ENCODE results near the gene ZBTB42. TPM values are rescaled to one million over a fixed set of nuclear protein-coding genes. Genes with fewer than 3 reads are reported as not detected.

Gene ZBTB42
- polyA plus RNA-seq, 1 of the 3 experiments (the other 2 are of a cell fraction): 3.1 TPM

DNA sequence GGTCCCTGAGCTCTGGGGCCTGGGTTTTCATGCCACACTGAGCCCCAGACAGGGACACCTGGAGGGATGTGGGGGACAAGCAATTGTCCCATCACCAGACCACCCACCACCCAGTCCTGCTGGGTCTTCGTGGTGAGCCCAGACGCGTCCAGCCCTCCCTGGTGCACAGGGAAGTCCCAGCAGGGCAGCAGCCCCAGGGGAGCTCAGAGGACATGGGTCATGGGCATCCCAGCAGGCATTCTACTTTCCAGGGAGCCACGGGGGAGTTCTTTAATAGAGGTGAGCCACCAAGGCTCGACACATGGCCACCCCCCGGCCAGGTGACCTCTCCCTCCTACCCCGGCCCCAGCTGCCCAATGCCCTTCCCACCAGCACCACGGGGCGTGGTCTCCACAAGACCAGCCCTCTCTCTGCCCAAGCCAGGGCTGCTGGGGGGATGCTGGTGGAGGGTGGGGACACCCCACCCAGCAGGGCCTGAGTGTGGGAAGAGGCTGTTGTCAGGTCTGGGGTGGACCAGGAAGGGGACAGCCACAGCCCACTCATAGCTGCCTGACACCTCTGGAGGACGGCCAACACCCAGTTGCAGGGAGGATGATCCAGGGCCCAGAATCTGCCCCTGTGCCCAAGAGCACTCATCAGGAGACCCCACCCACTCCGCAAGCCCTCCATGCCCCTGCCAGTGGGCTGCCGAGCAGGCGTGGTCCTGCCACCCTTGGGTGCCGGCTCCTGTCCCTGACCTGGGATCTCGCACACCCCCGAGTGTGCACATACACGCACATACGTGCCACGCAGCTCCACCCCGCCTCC lies 19.4 kb upstream of the ZBTB42 start:
- H3K27ac ChIP-seq (ENCODE audit: low read depth in 2 of 2, low read length in 1 of 2): no peak overlapping the region
- no peak for TF ChIP-seq GATA2 (CRISPR knock-in tag; IDR thresholded peaks at IDR 0.05)
- TF ChIP-seq NRF1 (IDR thresholded peaks at IDR 0.05; ENCODE audit: low read depth, low read length): no peak
- TF ChIP-seq, protein P1, sequence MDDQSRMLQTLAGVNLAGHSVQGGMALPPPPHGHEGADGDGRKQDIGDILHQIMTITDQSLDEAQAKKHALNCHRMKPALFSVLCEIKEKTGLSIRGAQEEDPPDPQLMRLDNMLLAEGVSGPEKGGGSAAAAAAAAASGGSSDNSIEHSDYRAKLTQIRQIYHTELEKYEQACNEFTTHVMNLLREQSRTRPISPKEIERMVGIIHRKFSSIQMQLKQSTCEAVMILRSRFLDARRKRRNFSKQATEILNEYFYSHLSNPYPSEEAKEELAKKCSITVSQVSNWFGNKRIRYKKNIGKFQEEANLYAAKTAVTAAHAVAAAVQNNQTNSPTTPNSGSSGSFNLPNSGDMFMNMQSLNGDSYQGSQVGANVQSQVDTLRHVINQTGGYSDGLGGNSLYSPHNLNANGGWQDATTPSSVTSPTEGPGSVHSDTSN (IDR thresholded peaks at IDR 0.05): no peak
- TF ChIP-seq MEF2A (IDR thresholded peaks at IDR 0.05; ENCODE audit: borderline replicate concordance, low read depth): no peak
- no peak for TF ChIP-seq FOSL2 (IDR thresholded peaks at IDR 0.05; ENCODE audit: borderline replicate concordance, low read depth)
- no peak for TF ChIP-seq FOXJ3 (CRISPR knock-in tag; IDR thresholded peaks at IDR 0.05)
- TF ChIP-seq ELF1 (IDR thresholded peaks at IDR 0.05): no peak
- no peak for TF ChIP-seq EZH2phosphoT487 (IDR thresholded peaks at IDR 0.05; ENCODE audit: borderline replicate concordance, low read depth)
- TF ChIP-seq SIN3A (IDR thresholded peaks at IDR 0.05; ENCODE audit: borderline replicate concordance, low read depth, low read length): no peak
- TF ChIP-seq TAF1 (IDR thresholded peaks at IDR 0.05; ENCODE audit: borderline replicate concordance, low read depth, low read length): no peak
- TF ChIP-seq SMC3 (IDR thresholded peaks at IDR 0.05; ENCODE audit: low read depth, low read length): no peak
- no peak for TF ChIP-seq RCOR1 (IDR thresholded peaks at IDR 0.05; ENCODE audit: low read length)
- TF ChIP-seq NFIC (IDR thresholded peaks at IDR 0.05; ENCODE audit: borderline replicate concordance): no peak
- peaks cover 19% of the 10 kb centered on the region for H3K79me2 ChIP-seq (ENCODE audit: insufficient read depth)
- POLR2A ChIA-PET: no interaction called here
- CTCF ChIA-PET: interaction anchor here (1.2 to 1.6 kb wide), 4 partner anchors 13 to 45 kb away, joined by 3 to 6 read pairs (median 4); no protein-coding TSS in a partner anchor
- peaks cover 0 to 34% of the 10 kb centered on the region in 2 experiments for H3K36me3 ChIP-seq (replicated peaks in 1 of 2; ENCODE audit: control insufficient read depth in 1 of 2, insufficient read depth in 2 of 2, low read length in 1 of 2)
- no peak for DNase-seq
- no peaks in the 10 kb centered on the region for H3K27me3 ChIP-seq (ENCODE audit: insufficient read depth)
- H3K9ac ChIP-seq: no peak overlapping the region
- no peaks in the 10 kb centered on the region for H3K4me1 ChIP-seq (ENCODE audit: control insufficient read depth in 1 of 2, insufficient read depth in 2 of 2, low read depth in 1 of 2, low read length in 1 of 2)
- no peak overlapping the region for H2AFZ ChIP-seq (ENCODE audit: low read depth)
- H3K9me2 ChIP-seq: no peaks in the 10 kb centered on the region
- H3K9me3 ChIP-seq: no peaks in the 10 kb centered on the region
- H3F3A ChIP-seq (replicated peaks; ENCODE audit: insufficient read depth): no peaks in the 10 kb centered on the region
- WGBS (ENCODE audit: low lambda C conversion rate): 95% methylated on average over 11 of the region's 20 CpGs
- peaks cover 51% of the 10 kb centered on the region for H4K20me1 ChIP-seq (ENCODE audit: insufficient read depth)
- no peak overlapping the region for H3K4me2 ChIP-seq
- H3K4me3 ChIP-seq (ENCODE audit: low read depth in 2 of 2, low read length in 1 of 2): no peak overlapping the region

DNA sequence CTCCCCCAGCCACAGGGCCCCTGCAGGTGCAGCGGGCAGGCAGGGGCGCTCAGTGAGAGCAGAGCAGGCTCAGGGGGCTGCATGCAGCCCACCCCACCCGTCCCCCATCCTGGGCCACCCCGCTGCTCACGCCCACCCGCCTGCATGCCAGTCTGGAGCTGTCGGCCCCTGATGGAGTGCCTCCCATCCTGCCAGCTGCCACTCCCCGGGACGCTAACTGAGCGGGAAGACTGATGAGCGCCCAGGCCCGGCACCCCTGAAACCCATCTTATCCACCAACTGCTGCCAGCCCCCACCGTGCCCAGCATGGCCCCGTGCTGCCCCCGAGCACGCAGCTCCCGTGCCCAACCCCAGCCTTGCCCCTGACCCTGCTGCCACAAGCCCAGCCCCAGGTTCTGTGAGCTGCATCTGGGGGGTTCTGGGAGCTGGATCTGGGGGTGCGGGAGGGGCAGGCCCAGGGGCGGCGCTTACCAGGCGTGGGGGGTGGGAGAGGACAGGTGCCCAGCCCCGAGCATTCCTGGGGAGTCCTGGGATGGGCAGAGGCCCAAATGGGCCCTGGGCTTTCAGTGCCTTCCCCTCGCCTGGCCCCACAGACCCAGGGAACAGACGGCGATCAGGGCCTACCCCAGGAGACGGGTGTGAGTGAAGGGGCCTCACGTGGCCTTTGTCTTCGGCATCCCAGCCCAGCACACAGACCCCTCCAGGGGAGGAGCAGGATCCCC lies 18.7 kb upstream of the ZBTB42 start:
- H3K27ac ChIP-seq (ENCODE audit: low read depth in 2 of 2, low read length in 1 of 2): no peak overlapping the region
- no peaks in the 10 kb centered on the region for H3K9me2 ChIP-seq
- peaks cover 0 to 32% of the 10 kb centered on the region in 2 experiments for H3K36me3 ChIP-seq (replicated peaks in 1 of 2; ENCODE audit: control insufficient read depth in 1 of 2, insufficient read depth in 2 of 2, low read length in 1 of 2)
- CTCF ChIA-PET: interaction anchor here (1.2 to 1.3 kb wide), 3 partner anchors 13 to 45 kb away, joined by 3 to 6 read pairs (median 4); no protein-coding TSS in a partner anchor
- H3K9me3 ChIP-seq: no peaks in the 10 kb centered on the region
- no peak overlapping the region for H3K4me3 ChIP-seq (ENCODE audit: low read depth in 2 of 2, low read length in 1 of 2)
- no peak overlapping the region for H2AFZ ChIP-seq (ENCODE audit: low read depth)
- H3K4me1 ChIP-seq (ENCODE audit: control insufficient read depth in 1 of 2, insufficient read depth in 2 of 2, low read depth in 1 of 2, low read length in 1 of 2): no peaks in the 10 kb centered on the region
- peaks cover 26% of the 10 kb centered on the region for H3K79me2 ChIP-seq (ENCODE audit: insufficient read depth)
- POLR2A ChIA-PET: no interaction called here
- H3K9ac ChIP-seq: no peak overlapping the region
- no peak overlapping the region for H3K4me2 ChIP-seq
- peaks cover 51% of the 10 kb centered on the region for H4K20me1 ChIP-seq (ENCODE audit: insufficient read depth)
- DNase-seq: no peak
- no peaks in the 10 kb centered on the region for H3K27me3 ChIP-seq (ENCODE audit: insufficient read depth)
- H3F3A ChIP-seq (replicated peaks; ENCODE audit: insufficient read depth): no peaks in the 10 kb centered on the region
- WGBS (ENCODE audit: low lambda C conversion rate): 100% methylated on average over 4 of the region's 28 CpGs
- TF ChIP-seq, protein P2, sequence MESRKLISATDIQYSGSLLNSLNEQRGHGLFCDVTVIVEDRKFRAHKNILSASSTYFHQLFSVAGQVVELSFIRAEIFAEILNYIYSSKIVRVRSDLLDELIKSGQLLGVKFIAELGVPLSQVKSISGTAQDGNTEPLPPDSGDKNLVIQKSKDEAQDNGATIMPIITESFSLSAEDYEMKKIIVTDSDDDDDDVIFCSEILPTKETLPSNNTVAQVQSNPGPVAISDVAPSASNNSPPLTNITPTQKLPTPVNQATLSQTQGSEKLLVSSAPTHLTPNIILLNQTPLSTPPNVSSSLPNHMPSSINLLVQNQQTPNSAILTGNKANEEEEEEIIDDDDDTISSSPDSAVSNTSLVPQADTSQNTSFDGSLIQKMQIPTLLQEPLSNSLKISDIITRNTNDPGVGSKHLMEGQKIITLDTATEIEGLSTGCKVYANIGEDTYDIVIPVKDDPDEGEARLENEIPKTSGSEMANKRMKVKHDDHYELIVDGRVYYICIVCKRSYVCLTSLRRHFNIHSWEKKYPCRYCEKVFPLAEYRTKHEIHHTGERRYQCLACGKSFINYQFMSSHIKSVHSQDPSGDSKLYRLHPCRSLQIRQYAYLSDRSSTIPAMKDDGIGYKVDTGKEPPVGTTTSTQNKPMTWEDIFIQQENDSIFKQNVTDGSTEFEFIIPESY (IDR thresholded peaks at IDR 0.05; ENCODE audit: borderline replicate concordance, low read depth): no peak
- no peak for TF ChIP-seq EZH2phosphoT487 (IDR thresholded peaks at IDR 0.05; ENCODE audit: borderline replicate concordance, low read depth)
- TF ChIP-seq, protein P3, sequence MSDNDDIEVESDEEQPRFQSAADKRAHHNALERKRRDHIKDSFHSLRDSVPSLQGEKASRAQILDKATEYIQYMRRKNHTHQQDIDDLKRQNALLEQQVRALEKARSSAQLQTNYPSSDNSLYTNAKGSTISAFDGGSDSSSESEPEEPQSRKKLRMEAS (IDR thresholded peaks at IDR 0.05; ENCODE audit: low read depth): no peak
- no peak for TF ChIP-seq EP300 (IDR thresholded peaks at IDR 0.05; ENCODE audit: borderline replicate concordance in 1 of 2, low read depth in 1 of 2, low read length in 1 of 2)
- TF ChIP-seq ELF1 (IDR thresholded peaks at IDR 0.05): no peak
- TF ChIP-seq GATA2 (CRISPR knock-in tag; IDR thresholded peaks at IDR 0.05): no peak
- no peak for TF ChIP-seq GABPA (IDR thresholded peaks at IDR 0.05; ENCODE audit: low read depth)
- TF ChIP-seq, protein P4, sequence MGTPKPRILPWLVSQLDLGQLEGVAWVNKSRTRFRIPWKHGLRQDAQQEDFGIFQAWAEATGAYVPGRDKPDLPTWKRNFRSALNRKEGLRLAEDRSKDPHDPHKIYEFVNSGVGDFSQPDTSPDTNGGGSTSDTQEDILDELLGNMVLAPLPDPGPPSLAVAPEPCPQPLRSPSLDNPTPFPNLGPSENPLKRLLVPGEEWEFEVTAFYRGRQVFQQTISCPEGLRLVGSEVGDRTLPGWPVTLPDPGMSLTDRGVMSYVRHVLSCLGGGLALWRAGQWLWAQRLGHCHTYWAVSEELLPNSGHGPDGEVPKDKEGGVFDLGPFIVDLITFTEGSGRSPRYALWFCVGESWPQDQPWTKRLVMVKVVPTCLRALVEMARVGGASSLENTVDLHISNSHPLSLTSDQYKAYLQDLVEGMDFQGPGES (IDR thresholded peaks at IDR 0.05; ENCODE audit: low read depth, low read length): no peak
- TF ChIP-seq JUND (IDR thresholded peaks at IDR 0.05): no peak
- TF ChIP-seq CHD2 (IDR thresholded peaks at IDR 0.05; ENCODE audit: low read length, partially characterized antibody): no peak
- no peak for TF ChIP-seq SMC3 (IDR thresholded peaks at IDR 0.05; ENCODE audit: low read depth, low read length)
- TF ChIP-seq SIN3A (IDR thresholded peaks at IDR 0.05; ENCODE audit: borderline replicate concordance, low read depth, low read length): no peak
- TF ChIP-seq MEF2A (IDR thresholded peaks at IDR 0.05; ENCODE audit: borderline replicate concordance, low read depth): no peak
- TF ChIP-seq RAD21 (IDR thresholded peaks at IDR 0.05; ENCODE audit: low read length): no peak
- no peak for TF ChIP-seq POLR2AphosphoS5 (IDR thresholded peaks at IDR 0.05; ENCODE audit: low read depth, low read length)
